ENCODE measurements around the gene FMO5.

Gene FMO5

DNA sequence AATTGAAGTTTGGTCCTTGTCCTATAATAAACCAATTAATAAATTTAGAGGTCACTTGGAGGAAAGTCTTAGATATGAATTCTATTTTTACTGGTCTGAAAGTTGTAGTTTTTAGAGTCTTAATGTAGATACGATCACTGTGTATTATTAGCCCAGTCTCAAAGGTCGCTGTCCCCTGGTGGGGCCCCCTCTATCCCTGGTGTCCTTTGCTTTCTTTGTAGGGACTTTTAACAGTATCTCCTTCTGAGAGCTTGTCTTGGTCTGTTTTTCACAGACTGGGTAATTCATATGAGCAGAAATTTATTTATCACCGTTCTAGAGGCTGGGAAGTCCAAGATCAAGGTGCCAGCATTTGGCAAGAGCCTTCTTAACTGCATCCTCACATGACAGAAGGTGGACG lies 35.8 kb upstream of the FMO5 start:
- no peak for TF ChIP-seq FOXM1 (IDR thresholded peaks at IDR 0.05; ENCODE audit: borderline replicate concordance)
- no peak for TF ChIP-seq BHLHE40 (IDR thresholded peaks at IDR 0.05; ENCODE audit: borderline replicate concordance)
- no peak for TF ChIP-seq ZNF384 (IDR thresholded peaks at IDR 0.05)
- no peak for TF ChIP-seq FOXK2 (IDR thresholded peaks at IDR 0.05)
- TF ChIP-seq SP1 (IDR thresholded peaks at IDR 0.05), result no peak
- no peak for TF ChIP-seq LEF1 (IDR thresholded peaks at IDR 0.05; ENCODE audit: borderline replicate concordance)
- POLR2A ChIA-PET, result no interaction called here
- no peak for DNase-seq (ENCODE audit: extremely low spot score)
- CTCF ChIA-PET, result no interaction called here

- TF ChIP-seq SP1 (IDR thresholded peaks at IDR 0.05), result no peak
- TF ChIP-seq ARNT (IDR thresholded peaks at IDR 0.05), result no peak
- no peak for TF ChIP-seq ZNF384 (IDR thresholded peaks at IDR 0.05)
- TF ChIP-seq PKNOX1 (IDR thresholded peaks at IDR 0.05), result no peak
- no peak for TF ChIP-seq FOXK2 (IDR thresholded peaks at IDR 0.05)
- TF ChIP-seq TARDBP (IDR thresholded peaks at IDR 0.05), result no peak
- no peak for TF ChIP-seq L3MBTL2 (conservative IDR thresholded peaks at IDR 0.05)
- TF ChIP-seq ELF4 (IDR thresholded peaks at IDR 0.05), result no peak
- no peak for TF ChIP-seq CTBP1 (IDR thresholded peaks at IDR 0.05; ENCODE audit: borderline replicate concordance)
- TF ChIP-seq BHLHE40 (IDR thresholded peaks at IDR 0.05; ENCODE audit: borderline replicate concordance), result no peak
- no peak for TF ChIP-seq SUZ12 (IDR thresholded peaks at IDR 0.05)
- TF ChIP-seq FOXM1 (IDR thresholded peaks at IDR 0.05; ENCODE audit: borderline replicate concordance), result no peak
- TF ChIP-seq FOXA1 (IDR thresholded peaks at IDR 0.05), result no peak
- ChIA-PET CTCF (no interaction called here), POLR2A (interaction anchor here (0.8 kb wide), 1 partner anchor 10 kb away, joined by 3 read pairs; no protein-coding TSS in a partner anchor)
- DNase-seq (ENCODE audit: extremely low spot score), result no peak
Observed at GRCh38 chr1:147252540-147252939, 27.4 kb upstream of the FMO5 start.

- no peak for DNase-seq (ENCODE audit: extremely low spot score)
- POLR2A ChIA-PET, result interaction anchor here (0.6 to 1.0 kb wide), 2 partner anchors 74 to 77 kb away, joined by 3 to 4 read pairs; no protein-coding TSS in a partner anchor
- no peak for TF ChIP-seq ELF4 (IDR thresholded peaks at IDR 0.05)
- no peak for TF ChIP-seq L3MBTL2 (conservative IDR thresholded peaks at IDR 0.05)
- no peak for TF ChIP-seq ZNF384 (IDR thresholded peaks at IDR 0.05)
- TF ChIP-seq FOXM1 (IDR thresholded peaks at IDR 0.05; ENCODE audit: borderline replicate concordance), result no peak
- no peak for TF ChIP-seq BHLHE40 (IDR thresholded peaks at IDR 0.05; ENCODE audit: borderline replicate concordance)
- no peak for TF ChIP-seq FOXK2 (IDR thresholded peaks at IDR 0.05)
- CTCF ChIA-PET, result no interaction called here
Observed at GRCh38 chr1:147247656-147248238, 22.6 kb upstream of the FMO5 start.

- POLR2A ChIA-PET, result interaction anchor here (0.6 to 1.0 kb wide), 2 partner anchors 74 to 76 kb away, joined by 3 to 4 read pairs; no protein-coding TSS in a partner anchor
- CTCF ChIA-PET, result interaction anchor here (0.9 kb wide), 1 partner anchor 645 kb away, joined by 3 read pairs; no protein-coding TSS in a partner anchor
- TF ChIP-seq NFRKB (IDR thresholded peaks at IDR 0.05) (no peak), FOXK2 (IDR thresholded peaks at IDR 0.05) (no peak), L3MBTL2 (conservative IDR thresholded peaks at IDR 0.05) (no peak), PKNOX1 (IDR thresholded peaks at IDR 0.05) (no peak), FOXA1 (IDR thresholded peaks at IDR 0.05) (no peak), ZNF384 (IDR thresholded peaks at IDR 0.05) (no peak), TARDBP (IDR thresholded peaks at IDR 0.05) (no peak), ARNT (IDR thresholded peaks at IDR 0.05) (no peak), ELF4 (IDR thresholded peaks at IDR 0.05) (no peak), LEF1 (IDR thresholded peaks at IDR 0.05; ENCODE audit: borderline replicate concordance) (no peak), SP1 (IDR thresholded peaks at IDR 0.05) (no peak), BHLHE40 (IDR thresholded peaks at IDR 0.05; ENCODE audit: borderline replicate concordance) (no peak), FOXM1 (IDR thresholded peaks at IDR 0.05; ENCODE audit: borderline replicate concordance) (no peak), CTBP1 (IDR thresholded peaks at IDR 0.05; ENCODE audit: borderline replicate concordance) (no peak), SUZ12 (IDR thresholded peaks at IDR 0.05) (no peak), HDGF (IDR thresholded peaks at IDR 0.05; ENCODE audit: borderline replicate concordance) (no peak)
- DNase-seq (ENCODE audit: extremely low spot score), result no peak
Observed at GRCh38 chr1:147246910-147247655, 21.9 kb upstream of the FMO5 start.

- TF ChIP-seq ARNT (IDR thresholded peaks at IDR 0.05) (no peak), ZNF384 (IDR thresholded peaks at IDR 0.05) (no peak), CTBP1 (IDR thresholded peaks at IDR 0.05; ENCODE audit: borderline replicate concordance) (no peak), HDGF (IDR thresholded peaks at IDR 0.05; ENCODE audit: borderline replicate concordance) (no peak)
- DNase-seq (ENCODE audit: extremely low spot score), result no peak
- ChIA-PET CTCF (interaction anchor here (0.9 kb wide), 1 partner anchor 646 kb away, joined by 3 read pairs; no protein-coding TSS in a partner anchor), POLR2A (no interaction called here)
Observed at GRCh38 chr1:147246044-147246690, 21.0 kb upstream of the FMO5 start.

DNA sequence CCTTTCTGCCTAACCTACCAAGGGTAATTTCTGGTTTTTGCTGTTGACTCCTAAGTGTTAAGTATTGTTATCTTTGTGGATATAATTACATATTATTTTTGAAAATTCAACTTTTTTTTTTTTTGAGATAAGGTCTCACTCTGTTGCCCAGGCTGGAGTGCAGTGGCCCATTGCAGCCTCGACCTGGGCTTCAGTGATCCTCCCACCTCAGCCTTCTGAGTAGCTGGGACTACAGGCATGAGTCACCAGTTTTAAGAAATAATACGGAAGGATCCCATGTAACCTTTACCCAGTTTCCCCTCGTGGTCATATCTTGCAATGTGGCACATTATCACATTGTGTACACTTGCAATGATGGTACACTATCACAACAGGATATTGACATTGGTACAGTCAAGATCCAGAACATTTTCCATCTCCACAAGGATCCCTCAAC lies 20.5 kb upstream of the FMO5 start:
- TF ChIP-seq ELF4 (IDR thresholded peaks at IDR 0.05), result no peak
- TF ChIP-seq FOXM1 (IDR thresholded peaks at IDR 0.05; ENCODE audit: borderline replicate concordance), result no peak
- no peak for TF ChIP-seq NFRKB (IDR thresholded peaks at IDR 0.05)
- no peak for TF ChIP-seq CTBP1 (IDR thresholded peaks at IDR 0.05; ENCODE audit: borderline replicate concordance)
- no peak for TF ChIP-seq L3MBTL2 (conservative IDR thresholded peaks at IDR 0.05)
- TF ChIP-seq BHLHE40 (IDR thresholded peaks at IDR 0.05; ENCODE audit: borderline replicate concordance), result no peak
- TF ChIP-seq SUZ12 (IDR thresholded peaks at IDR 0.05), result no peak
- TF ChIP-seq PKNOX1 (IDR thresholded peaks at IDR 0.05), result no peak
- TF ChIP-seq LEF1 (IDR thresholded peaks at IDR 0.05; ENCODE audit: borderline replicate concordance), result no peak
- TF ChIP-seq SP1 (IDR thresholded peaks at IDR 0.05), result no peak
- no peak for TF ChIP-seq ARNT (IDR thresholded peaks at IDR 0.05)
- no peak for TF ChIP-seq HDGF (IDR thresholded peaks at IDR 0.05; ENCODE audit: borderline replicate concordance)
- TF ChIP-seq ZNF384 (IDR thresholded peaks at IDR 0.05), result no peak
- TF ChIP-seq FOXA1 (IDR thresholded peaks at IDR 0.05), result no peak
- TF ChIP-seq TARDBP (IDR thresholded peaks at IDR 0.05), result no peak
- TF ChIP-seq FOXK2 (IDR thresholded peaks at IDR 0.05), result no peak
- ChIA-PET POLR2A (interaction anchor here (0.9 kb wide), 1 partner anchor 73 kb away, joined by 3 read pairs; no protein-coding TSS in a partner anchor), CTCF (no interaction called here)
- DNase-seq (ENCODE audit: extremely low spot score), result no peak

Data from HEK293T (cell line).